ENCODE measurements around the gene SNTG2. TPM values are rescaled to one million over a fixed set of nuclear protein-coding genes. Genes with fewer than 3 reads are reported as not detected.

The SNTG2 gene
- total RNA-seq, 1 donor, result under 0.01 TPM

DNA sequence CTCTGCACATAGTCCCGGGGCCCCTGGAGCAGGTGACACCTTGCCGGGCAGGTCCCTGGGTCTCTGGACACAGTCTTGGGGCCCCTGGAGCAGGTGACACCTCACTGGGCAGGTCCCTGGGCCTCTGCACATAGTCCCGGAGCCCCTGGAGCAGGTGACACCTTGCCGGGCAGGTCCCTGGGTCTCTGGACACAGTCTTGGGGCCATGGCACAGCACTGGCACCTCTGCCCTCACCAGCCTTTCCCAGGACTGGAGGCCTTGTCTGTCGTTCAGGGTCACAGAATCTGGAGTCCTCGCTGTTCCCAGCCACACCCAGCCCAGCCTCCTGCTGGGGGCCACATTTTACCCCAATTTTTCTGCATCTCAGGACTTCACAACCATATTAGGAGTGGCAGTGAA, 464.9 kb downstream of the SNTG2 start:
- no peak for DNase-seq (ENCODE audit: low read depth)
- TF ChIP-seq, protein P1, sequence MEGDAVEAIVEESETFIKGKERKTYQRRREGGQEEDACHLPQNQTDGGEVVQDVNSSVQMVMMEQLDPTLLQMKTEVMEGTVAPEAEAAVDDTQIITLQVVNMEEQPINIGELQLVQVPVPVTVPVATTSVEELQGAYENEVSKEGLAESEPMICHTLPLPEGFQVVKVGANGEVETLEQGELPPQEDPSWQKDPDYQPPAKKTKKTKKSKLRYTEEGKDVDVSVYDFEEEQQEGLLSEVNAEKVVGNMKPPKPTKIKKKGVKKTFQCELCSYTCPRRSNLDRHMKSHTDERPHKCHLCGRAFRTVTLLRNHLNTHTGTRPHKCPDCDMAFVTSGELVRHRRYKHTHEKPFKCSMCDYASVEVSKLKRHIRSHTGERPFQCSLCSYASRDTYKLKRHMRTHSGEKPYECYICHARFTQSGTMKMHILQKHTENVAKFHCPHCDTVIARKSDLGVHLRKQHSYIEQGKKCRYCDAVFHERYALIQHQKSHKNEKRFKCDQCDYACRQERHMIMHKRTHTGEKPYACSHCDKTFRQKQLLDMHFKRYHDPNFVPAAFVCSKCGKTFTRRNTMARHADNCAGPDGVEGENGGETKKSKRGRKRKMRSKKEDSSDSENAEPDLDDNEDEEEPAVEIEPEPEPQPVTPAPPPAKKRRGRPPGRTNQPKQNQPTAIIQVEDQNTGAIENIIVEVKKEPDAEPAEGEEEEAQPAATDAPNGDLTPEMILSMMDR (IDR thresholded peaks at IDR 0.05; ENCODE audit: insufficient read depth, low read depth, low read length), result no peak
- no peak overlapping the region for H3K4me3 ChIP-seq (ENCODE audit: low read depth, low read length)
